Neural progenitor cell (in vitro differentiated cells): ENCODE data around the gene DIS3L. TPM values are rescaled to one million over a fixed set of nuclear protein-coding genes. Genes with fewer than 3 reads are reported as not detected.

ENCODE experiments used
- DNase-seq: peaks from one replicate; pipeline ENCODE4 v3.0.0-alpha.2; 2016; ENCODE audit warnings: low spot score
- H2AFZ ChIP-seq: fragments of 200-600 bp; sonication (generic); replicated peaks from 2 replicates; pipeline ENCODE4 v1.6.1; 2016; ENCODE audit warnings: antibody characterized with exemption
- H3F3A ChIP-seq: fragments of 200-600 bp; sonication (generic); 2 replicates; pipeline ENCODE4 v1.6.1; 2016; ENCODE audit warnings: antibody characterized with exemption, low read depth
- H3K27ac ChIP-seq: fragments of 200-600 bp; sonication (generic); 2 replicates; pipeline ENCODE4 v1.5.1; 2016; ENCODE audit warnings: mild to moderate bottlenecking
- H3K27me3 ChIP-seq: fragments of 200-600 bp; sonication (generic); 2 replicates; pipeline ENCODE4 v1.6.1; 2016; ENCODE audit warnings: mild to moderate bottlenecking, moderate library complexity
- H3K36me3 ChIP-seq: fragments of 200-600 bp; sonication (generic); 2 replicates; pipeline ENCODE4 v1.5.1; 2016
- H3K4me1 ChIP-seq: fragments of 200-600 bp; sonication (generic); 2 replicates; pipeline ENCODE4 v1.6.1; 2016; ENCODE audit warnings: mixed run types
- H3K4me2 ChIP-seq: fragments of 200-600 bp; sonication (generic); 2 replicates; pipeline ENCODE4 v1.6.1; 2016
- H3K4me3 ChIP-seq: fragments of 200-600 bp; sonication (generic); 2 replicates; pipeline ENCODE4 v1.5.1; 2016
- H3K79me2 ChIP-seq: fragments of 200-600 bp; sonication (generic); 2 replicates; pipeline ENCODE4 v1.6.1; 2016; ENCODE audit warnings: low read depth
- H3K9ac ChIP-seq: fragments of 200-600 bp; sonication (generic); 2 replicates; pipeline ENCODE4 v1.6.1; 2016
- H3K9me3 ChIP-seq: fragments of 200-600 bp; sonication (generic); 2 replicates; pipeline ENCODE4 v1.5.1; 2016; ENCODE audit warnings: low read depth
- H4K20me1 ChIP-seq: fragments of 200-600 bp; sonication (generic); 2 replicates; pipeline ENCODE4 v1.6.1; 2016; ENCODE audit warnings: low read depth
- H3K27ac Mint-ChIP-seq: 3 replicates; pipeline ENCODE4 v1.8.0; 2021; ENCODE audit warnings: mixed read lengths
- H3K27me3 Mint-ChIP-seq: 2 replicates; pipeline ENCODE4 v1.8.0; 2022; ENCODE audit warnings: low read depth, mild to moderate bottlenecking, inconsistent platforms, moderate library complexity, mixed read lengths; ENCODE audit not compliant: insufficient read depth
- H3K36me3 Mint-ChIP-seq: 3 replicates; pipeline ENCODE4 v1.8.0; 2021; ENCODE audit warnings: mixed read lengths
- H3K4me1 Mint-ChIP-seq: 3 replicates; pipeline ENCODE4 v1.8.0; 2021; ENCODE audit warnings: mixed read lengths
- H3K4me3 Mint-ChIP-seq: 3 replicates; pipeline ENCODE4 v1.8.0; 2021; ENCODE audit warnings: mild to moderate bottlenecking, moderate library complexity, mixed read lengths
- H3K9me3 Mint-ChIP-seq: 3 replicates; pipeline ENCODE4 v1.8.0; 2020; ENCODE audit warnings: mixed read lengths
- CTCF ChIP-seq: fragments of 200-600 bp; sonication (generic); IDR thresholded peaks from 2 replicates; pipeline ENCODE4 v1.5.1; 2017; ENCODE audit warnings: antibody characterized with exemption, mild to moderate bottlenecking
- EZH2 ChIP-seq: fragments of 200-600 bp; sonication (generic); IDR thresholded peaks from 2 replicates; pipeline ENCODE4 v1.6.1; 2017; ENCODE audit warnings: antibody characterized with exemption, mild to moderate bottlenecking, moderate library complexity
- EZH2phosphoT487 ChIP-seq: fragments of 200-600 bp; sonication (generic); IDR thresholded peaks from 2 replicates; pipeline ENCODE4 v1.6.1; 2017; ENCODE audit warnings: antibody characterized with exemption
- total RNA-seq: library from RNA; depleted of rRNA; stranded (reverse); fragments of >200 nt; gene quantifications from 2 replicates; pipeline ENCODE4 v1.2.3, GENCODE V29; 2015; ENCODE audit warnings: low replicate concordance

The DIS3L gene
- total RNA-seq, 1 donor from 2014 or later: 53.8 TPM

GRCh38 chr15:66276546-66276945, 16.8 kb upstream of the DIS3L start:
- Mint-ChIP-seq H3K36me3 (no peaks in the 10 kb centered on the region), H3K4me3 (no peak overlapping the region), H3K9me3 (no peaks in the 10 kb centered on the region), H3K27me3 (peaks cover 4% of the 10 kb centered on the region), H3K27ac (no peak overlapping the region), H3K4me1 (peaks cover 13% of the 10 kb centered on the region)
- Histone ChIP-seq H3K4me1 (peaks cover 8% of the 10 kb centered on the region), H2AFZ (no peak overlapping the region), H3K36me3 (no peaks in the 10 kb centered on the region), H3K4me3 (no peak overlapping the region), H3K79me2 (no peaks in the 10 kb centered on the region), H3F3A (no peaks in the 10 kb centered on the region), H3K9me3 (no peaks in the 10 kb centered on the region), H3K4me2 (no peak overlapping the region), H3K27me3 (peaks cover 15% of the 10 kb centered on the region), H3K27ac (no peak overlapping the region), H3K9ac (no peak overlapping the region), H4K20me1 (no peaks in the 10 kb centered on the region)
- no peak for TF ChIP-seq EZH2
- no peak for DNase-seq

DNA sequence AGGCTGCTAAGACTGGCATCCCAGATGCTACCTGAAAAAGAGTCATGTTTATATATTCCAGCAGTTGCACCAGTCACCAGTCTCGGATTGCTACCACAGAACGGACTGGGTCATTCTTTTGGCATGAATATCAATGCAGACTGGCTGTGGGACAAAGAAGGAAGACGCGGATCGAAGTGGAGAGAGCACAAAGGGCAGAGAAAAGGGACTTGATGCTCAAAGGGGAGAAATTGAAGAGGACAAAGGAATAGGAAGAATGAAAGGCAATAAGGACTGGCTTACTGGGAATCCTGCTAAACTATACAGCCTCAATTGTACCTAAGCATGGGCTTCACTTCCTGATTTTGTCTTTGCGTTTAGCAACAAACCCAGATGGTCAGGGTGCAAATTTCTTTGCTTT, 15.3 kb upstream of the DIS3L start:
- no peaks in the 10 kb centered on the region for H3K9me3 Mint-ChIP-seq
- H3K27ac ChIP-seq: no peak overlapping the region
- H3K27me3 Mint-ChIP-seq: peaks cover 4% of the 10 kb centered on the region
- H3K4me1 Mint-ChIP-seq: peaks cover 13% of the 10 kb centered on the region
- H3K27me3 ChIP-seq: peaks cover 15% of the 10 kb centered on the region
- no peak overlapping the region for H3K27ac Mint-ChIP-seq
- H3K9me3 ChIP-seq: no peaks in the 10 kb centered on the region
- H2AFZ ChIP-seq: no peak overlapping the region
- no peaks in the 10 kb centered on the region for H4K20me1 ChIP-seq
- H3K36me3 ChIP-seq: no peaks in the 10 kb centered on the region
- TF ChIP-seq EZH2: no peak
- TF ChIP-seq CTCF: no peak
- peak; percentile 35 for TF ChIP-seq EZH2phosphoT487
- no peak overlapping the region for H3K4me3 Mint-ChIP-seq
- peak overlapping the region; percentile 24 for H3K4me2 ChIP-seq
- H3K9ac ChIP-seq: no peak overlapping the region
- H3K36me3 Mint-ChIP-seq: no peaks in the 10 kb centered on the region
- H3K4me1 ChIP-seq: peaks cover 8% of the 10 kb centered on the region
- peak; percentile 55 for DNase-seq
- H3F3A ChIP-seq: no peaks in the 10 kb centered on the region
- no peak overlapping the region for H3K4me3 ChIP-seq
- H3K79me2 ChIP-seq: no peaks in the 10 kb centered on the region

DNA sequence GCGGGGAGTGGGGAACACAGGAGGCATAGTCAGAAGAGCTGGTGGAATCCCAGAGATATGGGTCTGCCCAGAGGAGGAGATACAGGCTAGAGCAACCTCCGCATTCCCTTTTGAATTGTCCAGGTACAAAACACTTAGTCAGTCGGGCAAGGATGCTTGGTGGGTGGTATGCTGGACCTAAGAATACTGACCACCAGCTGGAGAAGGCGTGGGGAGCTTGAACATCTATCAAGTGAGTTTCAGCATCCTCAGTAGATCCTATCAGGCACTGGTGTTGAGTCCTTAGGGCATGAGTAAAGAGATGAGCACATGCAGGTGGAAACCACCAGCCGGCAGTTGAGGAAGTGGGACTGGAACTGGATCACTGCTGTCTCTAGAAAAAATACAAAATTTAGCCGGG, 14.7 kb upstream of the DIS3L start:
- no peak for DNase-seq
- Histone ChIP-seq H2AFZ (no peak overlapping the region), H3K27ac (no peak overlapping the region), H3K9me3 (no peaks in the 10 kb centered on the region), H3F3A (no peaks in the 10 kb centered on the region), H3K9ac (no peak overlapping the region), H3K36me3 (no peaks in the 10 kb centered on the region), H3K79me2 (no peaks in the 10 kb centered on the region), H3K27me3 (peaks cover 15% of the 10 kb centered on the region), H4K20me1 (no peaks in the 10 kb centered on the region), H3K4me2 (peak overlapping the region; percentile 24), H3K4me1 (peaks cover 8% of the 10 kb centered on the region), H3K4me3 (no peak overlapping the region)
- Mint-ChIP-seq H3K9me3 (no peaks in the 10 kb centered on the region), H3K4me1 (peaks cover 13% of the 10 kb centered on the region), H3K27me3 (no peaks in the 10 kb centered on the region), H3K36me3 (no peaks in the 10 kb centered on the region), H3K4me3 (no peak overlapping the region), H3K27ac (peak overlapping the region; percentile 67)
- no peak for TF ChIP-seq EZH2
- no peak for TF ChIP-seq EZH2phosphoT487
- no peak for TF ChIP-seq CTCF

GRCh38 chr15:66284271-66284670, 9.1 kb upstream of the DIS3L start:
- H3K4me3 Mint-ChIP-seq: no peak overlapping the region
- no peaks in the 10 kb centered on the region for H3K36me3 Mint-ChIP-seq
- H3K27me3 Mint-ChIP-seq: no peaks in the 10 kb centered on the region
- TF ChIP-seq EZH2: no peak
- TF ChIP-seq CTCF: no peak
- TF ChIP-seq EZH2phosphoT487: no peak
- no peaks in the 10 kb centered on the region for H3K9me3 Mint-ChIP-seq
- no peak overlapping the region for H2AFZ ChIP-seq
- peaks cover 3% of the 10 kb centered on the region for H3K4me1 ChIP-seq
- no peak overlapping the region for H3K27ac ChIP-seq
- no peak overlapping the region for H3K9ac ChIP-seq
- no peak for DNase-seq
- no peaks in the 10 kb centered on the region for H3K9me3 ChIP-seq
- H3K27me3 ChIP-seq: peaks cover 3% of the 10 kb centered on the region
- no peaks in the 10 kb centered on the region for H3K79me2 ChIP-seq
- H3K4me3 ChIP-seq: no peak overlapping the region
- H3F3A ChIP-seq: peaks cover 6% of the 10 kb centered on the region
- peaks cover 4% of the 10 kb centered on the region for H3K4me1 Mint-ChIP-seq
- no peaks in the 10 kb centered on the region for H4K20me1 ChIP-seq
- H3K27ac Mint-ChIP-seq: no peak overlapping the region
- H3K4me2 ChIP-seq: no peak overlapping the region
- H3K36me3 ChIP-seq: no peaks in the 10 kb centered on the region
